Panc1 (cell line): ENCODE results near the gene FGD4. TPM values are rescaled to one million over a fixed set of nuclear protein-coding genes. Genes with fewer than 3 reads are reported as not detected.

Experiments
- ATAC-seq: fragments of 200-7000 bp; cut with Tn5 transposase; 2 replicates; pipeline ENCODE4 v1.9.1; 2020; ENCODE audit warnings: mild to moderate bottlenecking, moderate library complexity
- BruUV-seq: library from RNA; stranded (reverse); fragments of 400-500 nt; replicated peaks from 2 replicates; lab custom pipeline; 2021; lab: Mats Ljungman, UMichigan
- CTCF ChIA-PET: fragments of 300-600 bp; sonication (Branson Sonifier 250); formaldehyde crosslinking; loops from one replicate; lab custom pipeline; 2022; ENCODE audit warnings: antibody characterized with exemption; lab: Charles Lee
- POLR2A ChIA-PET: fragments of 300-600 bp; sonication (Branson Sonifier 250); formaldehyde crosslinking; loops from one replicate; lab custom pipeline; 2022; ENCODE audit warnings: antibody characterized with exemption; lab: Charles Lee
- DNase-seq: peaks from one replicate; pipeline ENCODE4 v3.0.0-alpha.2; 2010; ENCODE audit warnings: low read depth, low spot score
- H3K27ac ChIP-seq: 2 replicates; pipeline ENCODE4 v1.5.1; 2011; ENCODE audit warnings: mild to moderate bottlenecking, low read length, inconsistent platforms
- H3K27me3 ChIP-seq: fragments of 200-500 bp; sonication (Bioruptor generic); 2 replicates; pipeline ENCODE4 v1.6.0; 2014; ENCODE audit warnings: low read length, inconsistent platforms; ENCODE audit not compliant: control insufficient read depth, insufficient read depth
- H3K36me3 ChIP-seq: fragments of 200-500 bp; sonication (Bioruptor generic); 2 replicates; pipeline ENCODE4 v1.5.1; 2014; ENCODE audit warnings: inconsistent platforms, mild to moderate bottlenecking, low read length, moderate library complexity; ENCODE audit not compliant: control insufficient read depth, insufficient read depth
- H3K4me1 ChIP-seq: 2 replicates; pipeline ENCODE4 v1.5.1; 2011; ENCODE audit warnings: inconsistent platforms, mild to moderate bottlenecking, low read length, moderate library complexity; ENCODE audit not compliant: control insufficient read depth, insufficient read depth
- H3K4me3 ChIP-seq, 2 experiments: 2 replicates each; pipeline ENCODE4 v1.5.1; 2011 to 2012; ENCODE audit warnings: low read depth in 2 of 2, low read length in 2 of 2, mild to moderate bottlenecking in 2 of 2, inconsistent platforms in 1 of 2, moderate library complexity in 1 of 2
- H3K9me3 ChIP-seq: fragments of 200-500 bp; sonication (Bioruptor generic); 2 replicates; pipeline ENCODE4 v1.5.1; 2014; ENCODE audit warnings: low read depth, mild to moderate bottlenecking, inconsistent platforms, low read length, moderate library complexity; ENCODE audit not compliant: control insufficient read depth, insufficient read depth
- CTCF ChIP-seq: fragments of 450-650 bp; IDR thresholded peaks from 2 replicates; pipeline ENCODE4 v1.5.1; 2017; ENCODE audit warnings: mild to moderate bottlenecking
- POLR2AphosphoS5 ChIP-seq: IDR thresholded peaks from 2 replicates; pipeline ENCODE4 v1.6.1; 2012; ENCODE audit warnings: mild to moderate bottlenecking, low read depth, low read length, moderate library complexity
- REST ChIP-seq, 2 experiments: IDR thresholded peaks; 2 replicates each; pipeline ENCODE4 v1.6.1; 2011 to 2012; ENCODE audit warnings: low read depth in 2 of 2, control low read depth in 1 of 2, low read length in 1 of 2, mild to moderate bottlenecking in 1 of 2, moderate library complexity in 1 of 2; ENCODE audit not compliant: insufficient read depth in 1 of 2
- SIN3A ChIP-seq: IDR thresholded peaks from 2 replicates; pipeline ENCODE4 v1.6.1; 2012; ENCODE audit warnings: low read depth, mild to moderate bottlenecking, low read length, moderate library complexity, borderline replicate concordance; ENCODE audit not compliant: insufficient read depth
- TCF7L2 ChIP-seq: IDR thresholded peaks from 2 replicates; pipeline ENCODE4 v1.6.1; 2011; ENCODE audit warnings: mild to moderate bottlenecking, low read depth, low read length, inconsistent platforms
- in situ Hi-C: cut with HindIII; loops from 2 replicates; pipeline ENCODE4 v1.10.0; 2016; ENCODE audit warnings: low sequenced_read_pairs, low pct_unique_long_range_greater_than_20kb
- intact Hi-C: fragments of 100-400 bp; cut with micrococcal nuclease; formaldehyde crosslinking; loops from one replicate; pipeline ENCODE4 v1.10.0; 2022; ENCODE audit not compliant: unreplicated experiment
- total RNA-seq: library from RNA; stranded (reverse); gene quantifications from one replicate; pipeline ENCODE4 v1.2.1, GENCODE V29; 2021; ENCODE audit not compliant: unreplicated experiment

FGD4 gene
- total RNA-seq, 1 experiment from 2014 or later, result 5.0 TPM

- DNase-seq, result no peak
- H3K27ac ChIP-seq, result no peak overlapping the region
- H3K4me1 ChIP-seq, result no peaks in the 10 kb centered on the region
- ChIA-PET POLR2A (no interaction called here), CTCF (no interaction called here)
- H3K27me3 ChIP-seq, result no peaks in the 10 kb centered on the region
- no TSS peak for BruUV-seq
- H3K9me3 ChIP-seq, result no peaks in the 10 kb centered on the region
- no peak for ATAC-seq
- intact Hi-C loops, result no loop called here
- no peaks in the 10 kb centered on the region for H3K36me3 ChIP-seq
- H3K4me3 ChIP-seq, result no peak overlapping the region
- TF ChIP-seq CTCF (no peak), TCF7L2 (no peak), REST (IDR thresholded peaks at IDR 0.05; ENCODE audit: insufficient read depth in 1 of 2, low read depth in 2 of 2, low read length in 1 of 2) (no peak), SIN3A (no peak), POLR2AphosphoS5 (no peak)
- in situ Hi-C loops, result no loop called here
These were observed 24.2 kb downstream of the FGD4 start for GRCh38 chr12:32423559-32423958.

GRCh38 chr12:32431025-32431424 lies 31.7 kb downstream of the FGD4 start:
- ChIA-PET CTCF (interaction anchor here (1.4 kb wide), 1 partner anchor 31 kb away, joined by 3 read pairs; no protein-coding TSS in a partner anchor), POLR2A (interaction anchor here (0.6 kb wide), 1 partner anchor 57 kb away, joined by 3 read pairs; no protein-coding TSS in a partner anchor)
- intact Hi-C loops (no loop called here), in situ Hi-C loops (no loop called here)
- H3K27me3 ChIP-seq, result no peaks in the 10 kb centered on the region
- peaks cover 3% of the 10 kb centered on the region for H3K4me1 ChIP-seq
- no peaks in the 10 kb centered on the region for H3K36me3 ChIP-seq
- TF ChIP-seq SIN3A, result no peak
- no peak for TF ChIP-seq TCF7L2
- no peak for TF ChIP-seq CTCF
- no peak for TF ChIP-seq POLR2AphosphoS5
- TF ChIP-seq REST (IDR thresholded peaks at IDR 0.05; ENCODE audit: insufficient read depth in 1 of 2, low read depth in 2 of 2, low read length in 1 of 2), result no peak
- H3K4me3 ChIP-seq, result no peak overlapping the region
- ATAC-seq (no peak), DNase-seq (no peak)
- BruUV-seq, result no TSS peak
- H3K9me3 ChIP-seq, result no peaks in the 10 kb centered on the region
- no peak overlapping the region for H3K27ac ChIP-seq
